ENCODE measurements around the gene GABRE. TPM values are rescaled to one million over a fixed set of nuclear protein-coding genes. Genes with fewer than 3 reads are reported as not detected.

The GABRE gene
- total and polyA plus RNA-seq, 8 donors = 4.2 to 51.4 (median 12.8) TPM

GRCh38 chrX:151929126-151929525 lies 45.4 kb downstream of the GABRE start:
- FAIRE-seq (no peak), ATAC-seq (no peak), DNase-seq (no peak)
- no peaks in the 10 kb centered on the region for H3K36me3 ChIP-seq
- H3K9me3 ChIP-seq = no peaks in the 10 kb centered on the region
- H3K27me3 ChIP-seq = peaks cover 0 to 3% (median 0%) of the 10 kb centered on the region in 4 donors
- no peak overlapping the region for H3K27ac ChIP-seq
- intact Hi-C loops (cut with DNase I) = no loop called here
- 46 to 48% methylated on average over 4 of the region's 4 CpGs for WGBS, 2 donors
- H3K4me3 ChIP-seq = no peak overlapping the region
- TF ChIP-seq CTCF (IDR thresholded peaks at IDR 0.05) = no peak
- no peaks in the 10 kb centered on the region for H3K4me1 ChIP-seq

GRCh38 chrX:151923648-151924047 lies 50.8 kb downstream of the GABRE start:
- DNase-seq = no peak
- no peaks in the 10 kb centered on the region for H3K36me3 ChIP-seq
- no peak for ATAC-seq
- WGBS, 2 donors = 79 to 91% methylated on average over 6 of the region's 6 CpGs
- no peak for TF ChIP-seq CTCF (IDR thresholded peaks at IDR 0.05)
- H3K27ac ChIP-seq = no peak overlapping the region
- FAIRE-seq = no peak
- no peaks in the 10 kb centered on the region for H3K27me3 ChIP-seq
- H3K9me3 ChIP-seq = no peaks in the 10 kb centered on the region
- intact Hi-C loops (cut with DNase I) = no loop called here
- no peak overlapping the region for H3K4me3 ChIP-seq
- no peaks in the 10 kb centered on the region for H3K4me1 ChIP-seq

- H3K9me3 ChIP-seq = no peaks in the 10 kb centered on the region
- no peak for FAIRE-seq
- H3K4me3 ChIP-seq = no peak overlapping the region
- ATAC-seq = no peak
- 71 to 81% methylated on average over 5 of the region's 5 CpGs for WGBS, 2 donors
- no peaks in the 10 kb centered on the region for H3K27me3 ChIP-seq
- H3K36me3 ChIP-seq = no peaks in the 10 kb centered on the region
- intact Hi-C loops (cut with DNase I) = no loop called here
- no peak for DNase-seq
- H3K4me1 ChIP-seq = no peaks in the 10 kb centered on the region
- TF ChIP-seq CTCF (IDR thresholded peaks at IDR 0.05) = no peak
- no peak overlapping the region for H3K27ac ChIP-seq
These were observed 51.8 kb downstream of the GABRE start for GRCh38 chrX:151922692-151923091.

GRCh38 chrX:151921866-151922265 lies 52.6 kb downstream of the GABRE start:
- no peak for TF ChIP-seq CTCF (IDR thresholded peaks at IDR 0.05)

GRCh38 chrX:151921292-151921691 lies 53.2 kb downstream of the GABRE start:
- no peaks in the 10 kb centered on the region for H3K4me1 ChIP-seq
- no peaks in the 10 kb centered on the region for H3K9me3 ChIP-seq
- ATAC-seq (no peak), FAIRE-seq (no peak), DNase-seq (no peak)
- H3K27me3 ChIP-seq = no peaks in the 10 kb centered on the region
- intact Hi-C loops (cut with DNase I) = no loop called here
- no peaks in the 10 kb centered on the region for H3K36me3 ChIP-seq
- WGBS, 2 donors = 70 to 79% methylated on average over 10 of the region's 10 CpGs
- no peak overlapping the region for H3K27ac ChIP-seq
- no peak overlapping the region for H3K4me3 ChIP-seq
- TF ChIP-seq CTCF (IDR thresholded peaks at IDR 0.05) = no peak

More at GRCh38 chrX:151921866-151922265, 52.6 kb downstream of the GABRE start:
- WGBS, 2 donors = 48 to 64% methylated on average over 5 of the region's 5 CpGs
- Histone ChIP-seq H3K27me3 (no peaks in the 10 kb centered on the region), H3K4me3 (no peak overlapping the region), H3K36me3 (no peaks in the 10 kb centered on the region), H3K9me3 (no peaks in the 10 kb centered on the region), H3K27ac (no peak overlapping the region), H3K4me1 (no peaks in the 10 kb centered on the region)
- no peak for FAIRE-seq
- no peak for ATAC-seq
- intact Hi-C loops (cut with DNase I) = no loop called here
- no peak for DNase-seq

Data from pancreas (tissue), 10 donors.